ENCODE results near the gene SMIM9. TPM values are rescaled to one million over a fixed set of nuclear protein-coding genes. Genes with fewer than 3 reads are reported as not detected.

The SMIM9 gene
- total RNA-seq, 1 donor = not detected

GRCh38 chrX:154804261-154804956, 30.1 kb downstream of the SMIM9 start:
- no peak for TF ChIP-seq CTCF (IDR thresholded peaks at IDR 0.05; ENCODE audit: insufficient read depth, low read length)
- DNase-seq (ENCODE audit: low read depth) = no peak
- H3K4me3 ChIP-seq (ENCODE audit: low read depth, low read length) = peak overlapping the region; percentile 76

- H3K4me3 ChIP-seq (ENCODE audit: low read depth, low read length) = no peak overlapping the region
Measured at GRCh38 chrX:154802947-154803346, 31.5 kb downstream of the SMIM9 start.

GRCh38 chrX:154800478-154801210, 33.8 kb downstream of the SMIM9 start:
- DNase-seq (ENCODE audit: low read depth) = peak; percentile 13
- no peak overlapping the region for H3K4me3 ChIP-seq (ENCODE audit: low read depth, low read length)
- TF ChIP-seq CTCF (IDR thresholded peaks at IDR 0.05; ENCODE audit: insufficient read depth, low read length) = no peak

More at GRCh38 chrX:154802947-154803346, 31.5 kb downstream of the SMIM9 start:
- TF ChIP-seq CTCF (IDR thresholded peaks at IDR 0.05; ENCODE audit: insufficient read depth, low read length) = no peak
- no peak for DNase-seq (ENCODE audit: low read depth)

GRCh38 chrX:154799556-154800348, 34.7 kb downstream of the SMIM9 start:
- DNase-seq (ENCODE audit: low read depth) = no peak
- no peak overlapping the region for H3K4me3 ChIP-seq (ENCODE audit: low read depth, low read length)
- TF ChIP-seq CTCF (IDR thresholded peaks at IDR 0.05; ENCODE audit: insufficient read depth, low read length) = no peak

GRCh38 chrX:154797006-154797405, 37.5 kb downstream of the SMIM9 start:
- no peak overlapping the region for H3K4me3 ChIP-seq (ENCODE audit: low read depth, low read length)
- no peak for DNase-seq (ENCODE audit: low read depth)
- TF ChIP-seq CTCF (IDR thresholded peaks at IDR 0.05; ENCODE audit: insufficient read depth, low read length) = no peak

GRCh38 chrX:154795016-154795415, 39.4 kb downstream of the SMIM9 start:
- H3K4me3 ChIP-seq (ENCODE audit: low read depth, low read length) = no peak overlapping the region

More at GRCh38 chrX:154795016-154795415, 39.4 kb downstream of the SMIM9 start:
- no peak for TF ChIP-seq CTCF (IDR thresholded peaks at IDR 0.05; ENCODE audit: insufficient read depth, low read length)
- DNase-seq (ENCODE audit: low read depth) = no peak

Measured in fibroblast of the aortic adventitia (primary cell).